HUDEP-2 (cell line): ENCODE measurements around the gene TMEM25.
"Not testable (repeated sequence)": the region's sequence is repeated elsewhere in the genome, so short reads cannot be mapped to it uniquely, and the experiment has no call there.

Experiments used
- DNase-seq, 76 experiments: peaks; one replicate each; lab custom pipeline; 2025; ENCODE audit not compliant: unreplicated experiment in 76 of 76; lab: John Stamatoyannopoulos, UW

The TMEM25 gene

GRCh38 chr11:118574636-118575035 is 43.6 kb downstream of the TMEM25 start:
- no peak for DNase-seq

GRCh38 chr11:118577995-118578394 is 47.0 kb downstream of the TMEM25 start:
- DNase-seq = not testable (repeated sequence)

- no peak for DNase-seq
These were observed 50.1 kb downstream of the TMEM25 start for GRCh38 chr11:118581057-118581456.
